A549 (cell line): ENCODE data around the gene PPP6R3. TPM values are rescaled to one million over a fixed set of nuclear protein-coding genes. Genes with fewer than 3 reads are reported as not detected.

Source experiments
- ATAC-seq, 2 experiments: fragments of 200-7000 bp in 1 of 2; fragments of >200 bp in 1 of 2; cut with Nextera tagmentation in 1 of 2; cut with Tn5 transposase in 1 of 2; 3 replicates each; pipeline versions ENCODE4 v1.8.0 to v1.9.1; 2018 to 2020; ENCODE audit warnings: mild to moderate bottlenecking in 1 of 2, moderate library complexity in 1 of 2
- CTCF ChIA-PET: fragments of 300-600 bp; sonication (Branson Sonifier 250); formaldehyde crosslinking; extraction: SDS; loops from one replicate; lab custom pipeline; 2021; ENCODE audit warnings: antibody characterized with exemption, inconsistent platforms; lab: Yijun Ruan, JAX
- POLR2A ChIA-PET: fragments of 350-600 bp; formaldehyde crosslinking; extraction: SDS; loops from one replicate; lab custom pipeline; 2021; ENCODE audit warnings: antibody characterized with exemption, inconsistent platforms; lab: Yijun Ruan, JAX
- DNase-seq, 2 experiments: peaks; one replicate each; pipeline versions ENCODE4 v3.0.0 to v3.0.0-alpha.2; 2011 to 2016; ENCODE audit warnings: low read depth in 1 of 2, low spot score in 1 of 2
- FAIRE-seq: peaks from 2 replicates; lab custom pipeline; 2011; peaks lifted over from hg19 to GRCh38; lab: Jason Lieb, UNC
- H3K27ac ChIP-seq, 2 experiments: fragments of >200 bp; sonication (Bioruptor Twin); formaldehyde crosslinking; 3 replicates each; pipeline ENCODE4 v1.5.1; 2016 to 2017
- H3K4me1 ChIP-seq: fragments of >200 bp; sonication (Bioruptor Twin); formaldehyde crosslinking; 3 replicates; pipeline ENCODE4 v1.6.1; 2016
- H3K4me2 ChIP-seq: fragments of >200 bp; sonication (Bioruptor Twin); formaldehyde crosslinking; 3 replicates; pipeline ENCODE4 v1.6.1; 2016
- H3K4me3 ChIP-seq: fragments of >200 bp; sonication (Bioruptor Twin); formaldehyde crosslinking; 3 replicates; pipeline ENCODE4 v1.5.1; 2016
- H3K9me3 ChIP-seq: fragments of >200 bp; sonication (Bioruptor Twin); formaldehyde crosslinking; 3 replicates; pipeline ENCODE4 v1.6.1; 2016
- CTCF ChIP-seq: fragments of >200 bp; sonication (Bioruptor Twin); formaldehyde crosslinking; IDR thresholded peaks from 3 replicates; pipeline ENCODE4 v1.5.1; 2016
- FOSB ChIP-seq: fragments of 250-450 bp; sonication (Bioruptor Pico); IDR thresholded peaks from 2 replicates; pipeline ENCODE4 v1.5.0; 2020; ENCODE audit warnings: mild to moderate bottlenecking, moderate library complexity
- FOSL2 ChIP-seq, 2 experiments: fragments of 450-650 bp in 1 of 2; fragments of >200 bp in 1 of 2; sonication (Bioruptor Twin) in 1 of 2; formaldehyde crosslinking; IDR thresholded peaks; 2 replicates each; pipeline versions ENCODE4 v1.5.0 to v1.6.1; 2016 to 2020; ENCODE audit warnings: mild to moderate bottlenecking in 1 of 2, moderate library complexity in 1 of 2
- FOXS1 ChIP-seq: fragments of 250-450 bp; sonication (Bioruptor Pico); IDR thresholded peaks from 2 replicates; pipeline ENCODE4 v1.5.0; 2020; ENCODE audit warnings: mild to moderate bottlenecking, moderate library complexity
- HES2 ChIP-seq: fragments of >200 bp; sonication (Bioruptor Twin); formaldehyde crosslinking; IDR thresholded peaks from 2 replicates; pipeline ENCODE4 v1.6.1; 2016
- HMGXB4 ChIP-seq: fragments of 250-450 bp; sonication (Bioruptor Pico); IDR thresholded peaks from 2 replicates; pipeline ENCODE4 v1.5.0; 2021; ENCODE audit warnings: mild to moderate bottlenecking, moderate library complexity, borderline replicate concordance
- HOXB13 ChIP-seq: fragments of 250-450 bp; sonication (Bioruptor Pico); IDR thresholded peaks from 2 replicates; pipeline ENCODE4 v1.5.0; 2020; ENCODE audit warnings: low read depth, mild to moderate bottlenecking, moderate library complexity
- HOXB5 ChIP-seq: fragments of 250-450 bp; sonication (Bioruptor Pico); IDR thresholded peaks from 2 replicates; pipeline ENCODE4 v1.5.0; 2020; ENCODE audit warnings: mild to moderate bottlenecking, moderate library complexity
- JUN ChIP-seq, 2 experiments: fragments of >200 bp; sonication (Bioruptor Twin); formaldehyde crosslinking; IDR thresholded peaks; 2 replicates in 1 of 2; 3 replicates in 1 of 2; pipeline ENCODE4 v1.6.1; 2016 to 2017
- MAFK ChIP-seq: fragments of 450-650 bp; IDR thresholded peaks from 2 replicates; pipeline ENCODE4 v1.6.1; 2014; ENCODE audit not compliant: partially characterized antibody
- MAZ ChIP-seq: fragments of 150-350 bp; IDR thresholded peaks from 2 replicates; pipeline ENCODE4 v1.6.1; 2014; ENCODE audit warnings: antibody characterized with exemption, low read depth, low read length, borderline replicate concordance
- RAD21 ChIP-seq, 2 experiments: fragments of >200 bp in 1 of 2; sonication (Bioruptor Twin) in 1 of 2; formaldehyde crosslinking in 1 of 2; IDR thresholded peaks in 1 of 2; conservative IDR thresholded peaks in 1 of 2; 2 replicates in 1 of 2; 3 replicates in 1 of 2; pipeline ENCODE4 v1.6.1; 2012 to 2018; ENCODE audit warnings: inconsistent platforms in 1 of 2
- SMC3 ChIP-seq: fragments of >200 bp; sonication (Bioruptor Twin); formaldehyde crosslinking; IDR thresholded peaks from 3 replicates; pipeline ENCODE4 v1.6.1; 2018; ENCODE audit warnings: inconsistent platforms
- TP53 ChIP-seq: fragments of 250-450 bp; sonication (Bioruptor Pico); IDR thresholded peaks from 2 replicates; pipeline ENCODE4 v1.5.0; 2021; ENCODE audit warnings: mild to moderate bottlenecking, moderate library complexity
- WGBS: methylation state at CpG from one replicate; pipeline ENCODE4 v1.1.6; 2017; ENCODE audit errors: missing lambda C conversion rate; 5-methylcytosine and 5-hydroxymethylcytosine counted together
- polyA plus RNA-seq, 4 experiments: library from polyadenylated mRNA; depleted of rRNA in 3 of 4; stranded (reverse); fragments of >200 nt; fragmentation: RNase III in 1 of 4; extraction: RNeasy Plus Mini Kit Qiagen cat#74134 plus additional on column Dnase treatment in 1 of 4; gene quantifications; 2 replicates in 3 of 4; 3 replicates in 1 of 4; pipeline ENCODE4 v1.2.3, GENCODE V29; 2011 to 2017

Gene PPP6R3
- polyA plus RNA-seq, 2 of the 4 experiments (the other 2 are of a cell fraction) = 69.7 to 114 TPM

- 54% methylated on average over 14 of the region's 15 CpGs for WGBS
- Histone ChIP-seq H3K4me2 (no peak overlapping the region), H3K27ac (no peak overlapping the region), H3K4me3 (no peak overlapping the region), H3K4me1 (no peaks in the 10 kb centered on the region), H3K9me3 (peaks cover 16% of the 10 kb centered on the region)
- FAIRE-seq (no peak), DNase-seq (no peak), ATAC-seq (no peak)
- TF ChIP-seq MAFK = no peak
- CTCF ChIA-PET = interaction anchor here (1.7 kb wide), 1 partner anchor 13 kb away, joined by 5 read pairs; no protein-coding TSS in a partner anchor
- POLR2A ChIA-PET = no interaction called here
These were observed 181.3 kb downstream of the PPP6R3 start for GRCh38 chr11:68641880-68642279.

- ChIA-PET CTCF (interaction anchor here (0.7 to 1.9 kb wide), 18 partner anchors 12 to 414 kb away, joined by 3 to 8 read pairs (median 4); no protein-coding TSS in a partner anchor), POLR2A (interaction anchor here (0.7 kb wide), 1 partner anchor 109 kb away, joined by 4 read pairs; no protein-coding TSS in a partner anchor)
- FAIRE-seq = no peak
- Histone ChIP-seq H3K4me1 (no peaks in the 10 kb centered on the region), H3K4me2 (peak overlapping the region; percentile 11; the same call in 1 of the 3 replicates), H3K27ac (no peak overlapping the region), H3K9me3 (peaks cover 26% of the 10 kb centered on the region), H3K4me3 (no peak overlapping the region)
- ATAC-seq = peak; percentile 62 to 79; a peak in 5 of 6 replicates
- 13% methylated on average over 12 of the region's 12 CpGs for WGBS
- DNase-seq = peak in 1 of 2 experiments; percentile 54
- TF ChIP-seq FOSL2 (IDR thresholded peaks at IDR 0.05) = no peak
- TF ChIP-seq FOSL2 (CRISPR knock-in tag; IDR thresholded peaks at IDR 0.05) = no peak
- TF ChIP-seq CTCF = peak; percentile 43; the same call in 2 of the 3 replicates
- TF ChIP-seq MAZ = no peak
- TF ChIP-seq SMC3 = peak; percentile 43; the same call in 1 of the 3 replicates
- TF ChIP-seq HMGXB4 (CRISPR knock-in tag) = no peak
- TF ChIP-seq HES2 = no peak
- TF ChIP-seq RAD21 (conservative IDR thresholded peaks at IDR 0.05 in 1 of 2, IDR thresholded peaks at IDR 0.05 in 1 of 2) = peak; percentile 54 to 69; a peak in 4 of 5 replicates
These were observed 183.0 kb downstream of the PPP6R3 start for GRCh38 chr11:68643585-68643984.

GRCh38 chr11:68646832-68647231, 186.3 kb downstream of the PPP6R3 start:
- Histone ChIP-seq H3K4me3 (no peak overlapping the region), H3K4me1 (no peaks in the 10 kb centered on the region), H3K9me3 (peaks cover 26% of the 10 kb centered on the region), H3K27ac (no peak overlapping the region), H3K4me2 (no peak overlapping the region)
- FAIRE-seq (no peak), DNase-seq (no peak), ATAC-seq (no peak)
- 95% methylated on average over 1 of the region's 1 CpG for WGBS
- ChIA-PET CTCF (interaction anchor here (0.9 to 2.4 kb wide), 4 partner anchors 9 to 56 kb away, joined by 3 to 5 read pairs (median 4); no protein-coding TSS in a partner anchor), POLR2A (no interaction called here)
- TF ChIP-seq TP53 (no peak), FOSL2 (IDR thresholded peaks at IDR 0.05) (no peak), FOSL2 (CRISPR knock-in tag; IDR thresholded peaks at IDR 0.05) (no peak), FOXS1 (CRISPR knock-in tag) (no peak), HOXB13 (no peak), FOSB (no peak), JUN (IDR thresholded peaks at IDR 0.05) (no peak), HOXB5 (no peak)
